K562 (cell line): ENCODE results near the gene MEOX1. TPM values are rescaled to one million over a fixed set of nuclear protein-coding genes. Genes with fewer than 3 reads are reported as not detected.

ENCODE experiments used
- ATAC-seq: fragments of 200-7000 bp; cut with Tn5 transposase; 3 replicates; pipeline ENCODE4 v1.9.1; 2020; ENCODE audit warnings: moderate library complexity
- BruUV-seq: library from RNA; stranded (reverse); fragments of 400-500 nt; replicated peaks from 2 replicates; lab custom pipeline; 2021; lab: Mats Ljungman, UMichigan
- CTCF ChIA-PET: fragments of 300-600 bp; formaldehyde crosslinking; extraction: SDS; loops from one replicate; lab custom pipeline; 2021; ENCODE audit warnings: low intra/inter-chr PET ratio; lab: Yijun Ruan, JAX
- POLR2A ChIA-PET: fragments of 300-600, 350-650 bp; sonication (Branson Sonifier 250); formaldehyde crosslinking; extraction: SDS; loops from one replicate; lab custom pipeline; 2021; ENCODE audit warnings: antibody characterized with exemption, inconsistent platforms; lab: Yijun Ruan, JAX
- DNase-seq, 4 experiments: peaks; one replicate each; pipeline versions ENCODE4 v3.0.0 to v3.0.0-alpha.2; 2011 to 2018; ENCODE audit warnings: low spot score in 3 of 4, mixed read lengths in 3 of 4; ENCODE audit errors: extremely low read depth in 1 of 4
- FAIRE-seq: peaks from 2 replicates; lab custom pipeline; 2011; peaks lifted over from hg19 to GRCh38; lab: Jason Lieb, UNC
- H2AFZ ChIP-seq: 2 replicates; pipeline ENCODE4 v1.6.0; 2011; ENCODE audit warnings: low read depth, low read length, control low read depth, inconsistent platforms
- H3K27ac ChIP-seq: fragments of 200-600 bp; 3 replicates; pipeline ENCODE4 v1.8.0; 2011; ENCODE audit warnings: low read depth, mild to moderate bottlenecking, control low read depth, inconsistent platforms, low read length, moderate library complexity, mixed read lengths; ENCODE audit errors: extremely low read depth
- H3K27me3 ChIP-seq, 2 experiments: fragments of 300-600 bp in 1 of 2; 2 replicates in 1 of 2; 3 replicates in 1 of 2; pipeline versions ENCODE4 v1.6.0 to v1.8.0; 2011; ENCODE audit warnings: inconsistent platforms in 2 of 2, low read length in 2 of 2, mild to moderate bottlenecking in 1 of 2, mixed read lengths in 1 of 2, moderate library complexity in 1 of 2; ENCODE audit not compliant: control insufficient read depth in 2 of 2, insufficient read depth in 2 of 2
- H3K36me3 ChIP-seq: fragments of 300-600 bp; 3 replicates; pipeline ENCODE4 v1.8.0; 2011; ENCODE audit warnings: mild to moderate bottlenecking, low read length, inconsistent platforms; ENCODE audit not compliant: control insufficient read depth, insufficient read depth
- H3K4me1 ChIP-seq, 2 experiments: fragments of 200-600 bp in 1 of 2; replicated peaks in 1 of 2; 2 replicates in 1 of 2; 3 replicates in 1 of 2; pipeline versions ENCODE4 v1.5.1 to v1.8.0; 2011; ENCODE audit warnings: inconsistent platforms in 2 of 2, low read length in 2 of 2, mild to moderate bottlenecking in 1 of 2, mixed read lengths in 1 of 2, moderate library complexity in 1 of 2; ENCODE audit not compliant: control insufficient read depth in 2 of 2, insufficient read depth in 2 of 2
- H3K4me2 ChIP-seq: 2 replicates; pipeline ENCODE4 v1.6.1; 2011; ENCODE audit warnings: low read length, control low read depth, inconsistent platforms, mixed read lengths; ENCODE audit not compliant: insufficient read depth
- H3K4me3 ChIP-seq: fragments of 200-600 bp; sonication (generic), shearing (Covaris generic); 2 replicates; pipeline ENCODE4 v1.5.1; 2016; ENCODE audit warnings: control low read depth, inconsistent platforms
- H3K79me2 ChIP-seq: fragments of 200-600 bp; 3 replicates; pipeline ENCODE4 v1.8.0; 2011; ENCODE audit warnings: low read length, inconsistent platforms; ENCODE audit not compliant: control insufficient read depth, insufficient read depth
- H3K9ac ChIP-seq, 2 experiments: 2 replicates each; pipeline versions ENCODE4 v1.6.0 to v1.6.1; 2011; ENCODE audit warnings: low read depth in 2 of 2, low read length in 2 of 2, control low read depth in 1 of 2, inconsistent platforms in 1 of 2, mild to moderate bottlenecking in 1 of 2, mixed read lengths in 1 of 2; ENCODE audit not compliant: insufficient read depth in 1 of 2
- H3K9me1 ChIP-seq: one replicate; pipeline ENCODE4 v1.6.0; 2011; ENCODE audit warnings: inconsistent platforms, mild to moderate bottlenecking, low read length, moderate library complexity; ENCODE audit not compliant: control insufficient read depth, insufficient read depth
- H3K9me3 ChIP-seq: replicated peaks from 2 replicates; pipeline ENCODE4 v1.5.1; 2011; ENCODE audit warnings: low read depth, low read length, inconsistent platforms; ENCODE audit not compliant: control insufficient read depth, insufficient read depth
- H4K20me1 ChIP-seq: replicated peaks from 2 replicates; pipeline ENCODE4 v1.6.1; 2011; ENCODE audit warnings: low read length, inconsistent platforms, mixed read lengths; ENCODE audit not compliant: control insufficient read depth, insufficient read depth
- CBX1 ChIP-seq: sonication (generic); IDR thresholded peaks from 2 replicates; pipeline ENCODE4 v1.6.1; 2016; ENCODE audit warnings: antibody characterized with exemption, low read depth, mild to moderate bottlenecking
- ETV1 ChIP-seq: fragments of 450-650 bp; conservative IDR thresholded peaks from 2 replicates; pipeline ENCODE4 v1.6.1; 2016; ENCODE audit warnings: missing genetic modification characterization, control low read depth, low read depth, missing compliant biosample characterization
- FIP1L1 ChIP-seq: fragments of 200-400 bp; formaldehyde crosslinking; IDR thresholded peaks from 2 replicates; pipeline ENCODE4 v1.6.1; 2018; ENCODE audit warnings: mild to moderate bottlenecking, low read depth, low read length; ENCODE audit not compliant: poor library complexity, severe bottlenecking
- KLF6 ChIP-seq: fragments of 250-450 bp; sonication (Bioruptor Pico); IDR thresholded peaks from 2 replicates; pipeline ENCODE4 v1.4.0; 2020; ENCODE audit warnings: mild to moderate bottlenecking, moderate library complexity, borderline replicate concordance
- MTA2 ChIP-seq: fragments of 450-650 bp; IDR thresholded peaks from 2 replicates; pipeline ENCODE4 v1.6.1; 2016; ENCODE audit warnings: low read depth
- NCOR1 ChIP-seq: fragments of 450-650 bp; IDR thresholded peaks from 2 replicates; pipeline ENCODE4 v1.6.1; 2016; ENCODE audit warnings: mild to moderate bottlenecking, moderate library complexity
- SMAD2 ChIP-seq: fragments of 150-350 bp; IDR thresholded peaks from 2 replicates; pipeline ENCODE4 v1.6.1; 2014; ENCODE audit warnings: low read depth, mild to moderate bottlenecking, low read length
- TEAD2 ChIP-seq: fragments of 450-650 bp; IDR thresholded peaks from 2 replicates; pipeline ENCODE4 v1.6.1; 2016; ENCODE audit warnings: missing genetic modification characterization, control low read depth, missing compliant biosample characterization
- ZNF174 ChIP-seq: fragments of 250-450 bp; sonication (Bioruptor Pico); IDR thresholded peaks from 2 replicates; pipeline ENCODE4 v1.4.0; 2020; ENCODE audit warnings: mild to moderate bottlenecking
- WGBS: fragments of 100-300 bp; shearing (Covaris generic); methylation state at CpG from one replicate; pipeline ENCODE4 v1.1.6; 2016; ENCODE audit warnings: low coverage, mixed read lengths; ENCODE audit not compliant: insufficient coverage; ENCODE audit errors: missing lambda C conversion rate; 5-methylcytosine and 5-hydroxymethylcytosine counted together
- in situ Hi-C: fragments of 300-500 bp; cut with MboI; formaldehyde crosslinking; loops from 4 replicates; pipeline ENCODE4 v1.15.0; 2018; ENCODE audit warnings: inconsistent platforms, mixed read lengths
- intact Hi-C: fragments of 100-400 bp; cut with micrococcal nuclease; formaldehyde crosslinking; loops from 2 replicates; pipeline ENCODE4 v1.14.2; 2022
- polyA plus RNA-seq, 8 experiments: library from polyadenylated mRNA; depleted of rRNA in 4 of 8; stranded (reverse) in 5 of 8; unstranded in 3 of 8; fragments of >200 nt; fragmentation: Nextera tagmentation in 2 of 8; fragmentation: Illumina TruSeq in 1 of 8; extraction: Ambion mirVana in 2 of 8; extraction: Trizol in 1 of 8; gene quantifications; 2 replicates each; pipeline versions ENCODE4 v1.2.1 to v1.2.3, GENCODE V29; 2011 to 2014; ENCODE audit warnings: inconsistent platforms in 1 of 8, missing spikeins in 1 of 8
- total RNA-seq, 7 experiments: library from RNA; depleted of rRNA in 6 of 7; stranded (reverse); fragments of >200 nt in 6 of 7; fragmentation: Illumina TruSeq in 2 of 7; extraction: Trizol in 2 of 7; gene quantifications; 2 replicates each; pipeline versions ENCODE4 v1.2.1 to v1.2.3, GENCODE V29; 2011 to 2021; ENCODE audit warnings: low replicate concordance in 1 of 7
- TF ChIP-seq, protein P1 (sequence below): fragments of 450-650 bp; formaldehyde crosslinking; IDR thresholded peaks from 2 replicates; pipeline ENCODE4 v1.4.0; 2020; ENCODE audit warnings: mild to moderate bottlenecking, moderate library complexity

Gene MEOX1
- total and polyA plus RNA-seq, 9 of the 15 experiments (the other 6 are each of a cell fraction or from before 2014, with no cell fraction given) = not detected

DNA sequence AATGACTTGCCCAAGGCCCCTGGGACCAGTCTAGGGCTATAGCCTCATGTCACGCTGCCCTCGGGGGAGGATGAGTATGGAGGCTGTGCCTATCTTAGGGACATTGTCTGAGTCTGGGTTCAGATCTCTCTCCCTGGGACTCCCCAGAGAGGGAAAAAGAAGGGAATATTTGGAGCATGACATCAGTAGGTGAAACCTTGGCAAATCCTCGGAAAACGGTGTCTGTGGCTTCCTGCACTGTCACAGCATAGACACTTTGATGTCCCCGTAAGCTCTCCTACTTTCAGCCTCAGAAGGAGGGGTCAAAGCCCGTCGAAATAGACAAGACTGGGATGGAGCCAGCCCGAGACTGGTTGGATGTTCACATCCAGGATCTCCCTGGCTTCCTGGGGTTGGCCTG is 11.3 kb downstream of the MEOX1 start:
- H3K4me3 ChIP-seq = no peak overlapping the region
- no peak for ATAC-seq
- peaks cover 0 to 7% of the 10 kb centered on the region in 2 experiments; a peak in 1 of 5 replicates for H3K4me1 ChIP-seq
- in situ Hi-C loops (no loop called here), intact Hi-C loops (no loop called here)
- peaks cover 5% of the 10 kb centered on the region for H3K9me1 ChIP-seq
- no peak for DNase-seq
- no peak overlapping the region for H3K9ac ChIP-seq
- H2AFZ ChIP-seq = no peak overlapping the region
- BruUV-seq = no TSS peak
- ChIA-PET POLR2A (interaction anchor here (0.8 kb wide), 1 partner anchor 808 kb away, joined by 3 read pairs; no protein-coding TSS in a partner anchor), CTCF (no interaction called here)
- no peak for FAIRE-seq
- no peak overlapping the region for H3K27ac ChIP-seq
- peaks cover 37 to 79% of the 10 kb centered on the region in 2 experiments; a peak in 4 of 5 replicates for H3K27me3 ChIP-seq
- no peaks in the 10 kb centered on the region; the same call in 1 of the 2 replicates for H4K20me1 ChIP-seq
- no peaks in the 10 kb centered on the region for H3K79me2 ChIP-seq
- under 1% methylated on average over 8 of the region's 8 CpGs for WGBS
- H3K9me3 ChIP-seq = no peaks in the 10 kb centered on the region
- H3K36me3 ChIP-seq = no peaks in the 10 kb centered on the region
- no peak for TF ChIP-seq SMAD2
- no peak for TF ChIP-seq FIP1L1
- no peak for TF ChIP-seq TEAD2 (tag)
- no peak for TF ChIP-seq ZNF174 (CRISPR knock-in tag)
- no peak for TF ChIP-seq MTA2
- TF ChIP-seq NCOR1 = no peak
- TF ChIP-seq CBX1 = no peak
- TF ChIP-seq, protein P1, sequence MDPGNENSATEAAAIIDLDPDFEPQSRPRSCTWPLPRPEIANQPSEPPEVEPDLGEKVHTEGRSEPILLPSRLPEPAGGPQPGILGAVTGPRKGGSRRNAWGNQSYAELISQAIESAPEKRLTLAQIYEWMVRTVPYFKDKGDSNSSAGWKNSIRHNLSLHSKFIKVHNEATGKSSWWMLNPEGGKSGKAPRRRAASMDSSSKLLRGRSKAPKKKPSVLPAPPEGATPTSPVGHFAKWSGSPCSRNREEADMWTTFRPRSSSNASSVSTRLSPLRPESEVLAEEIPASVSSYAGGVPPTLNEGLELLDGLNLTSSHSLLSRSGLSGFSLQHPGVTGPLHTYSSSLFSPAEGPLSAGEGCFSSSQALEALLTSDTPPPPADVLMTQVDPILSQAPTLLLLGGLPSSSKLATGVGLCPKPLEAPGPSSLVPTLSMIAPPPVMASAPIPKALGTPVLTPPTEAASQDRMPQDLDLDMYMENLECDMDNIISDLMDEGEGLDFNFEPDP = no peak
- no peak for TF ChIP-seq ETV1 (tag)
- TF ChIP-seq KLF6 (CRISPR knock-in tag) = no peak
- no peak overlapping the region for H3K4me2 ChIP-seq
